NCI-H2029 (cell line): ENCODE data around the gene EFCAB3.
A peak's percentile ranks its signal among the peaks of the same experiment; 100 is the strongest.
"Not testable (repeated sequence)": the region's sequence is repeated elsewhere in the genome, so short reads cannot be mapped to it uniquely, and the experiment has no call there.

Source experiments
- DNase-seq: peaks from one replicate; lab custom pipeline; 2025; lab: John Stamatoyannopoulos, UW

EFCAB3 gene

DNA sequence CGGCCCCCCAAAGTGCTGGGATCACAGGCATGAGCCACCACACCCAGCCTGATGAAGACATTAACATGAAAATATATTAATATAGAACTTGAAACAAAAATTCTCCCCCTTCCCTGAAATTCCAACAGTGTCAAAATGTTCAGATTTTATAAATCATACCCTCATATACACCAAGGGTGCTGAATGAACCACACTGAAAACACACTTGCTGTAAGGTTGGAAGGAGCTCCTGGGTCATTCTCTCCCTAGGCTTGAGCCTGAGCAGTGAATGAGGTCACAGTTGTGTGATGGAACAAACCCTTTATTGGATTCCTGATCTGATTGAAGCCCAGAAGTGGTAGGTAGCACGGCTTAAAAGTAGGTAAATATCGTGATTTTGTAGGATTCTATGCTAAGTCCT is at the start of gene EFCAB3:
EFCAB3 (plus strand) TSS at position 301 of the 400 bp plus-strand sequence. CDS start 2,427 bp downstream, outside the sequence.
- DNase-seq, result no peak

DNA sequence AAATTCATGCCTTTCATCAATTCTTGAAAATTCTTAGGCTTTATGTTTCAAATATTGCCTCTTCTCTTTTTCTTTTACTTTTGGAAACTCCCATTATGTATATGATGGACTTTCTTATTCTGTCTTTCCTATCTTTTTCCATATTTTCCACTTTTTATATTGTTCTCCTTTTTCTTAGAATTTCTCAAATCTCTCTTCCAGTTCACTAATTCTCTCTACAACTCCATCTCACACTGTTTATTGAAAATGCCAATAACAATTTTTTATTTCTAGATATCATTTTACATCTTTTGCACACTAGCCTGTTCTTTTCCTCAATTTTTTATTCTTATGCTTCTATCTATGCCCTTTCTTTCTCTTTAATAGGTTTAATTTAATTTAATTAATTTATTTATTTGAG is 43.8 kb upstream of the EFCAB3 start:
- no peak for DNase-seq

DNA sequence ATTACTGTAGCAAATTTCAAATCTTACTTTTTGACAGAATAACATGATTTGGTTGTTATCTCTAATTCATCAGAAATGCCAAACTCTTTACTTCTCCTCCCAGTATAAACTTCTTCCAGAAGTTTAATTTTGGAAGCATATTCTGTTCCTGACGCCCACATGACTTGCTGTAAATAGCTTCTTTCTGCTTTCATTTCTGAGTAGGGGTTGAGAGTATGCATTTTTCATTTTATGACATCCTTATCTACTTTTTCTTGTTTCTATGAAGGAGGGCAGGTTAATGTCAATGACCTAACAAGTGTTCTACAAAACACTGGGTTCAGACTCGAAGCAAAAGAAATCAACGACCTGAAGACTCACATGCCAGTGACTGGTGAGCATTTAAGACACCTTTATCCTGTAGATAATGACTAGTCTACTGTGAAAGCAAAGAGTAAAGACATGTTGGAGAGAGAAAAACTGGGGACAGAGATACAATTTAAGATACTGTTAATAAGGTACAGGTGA is 36.5 kb upstream of the EFCAB3 start:
- no peak for DNase-seq

DNA sequence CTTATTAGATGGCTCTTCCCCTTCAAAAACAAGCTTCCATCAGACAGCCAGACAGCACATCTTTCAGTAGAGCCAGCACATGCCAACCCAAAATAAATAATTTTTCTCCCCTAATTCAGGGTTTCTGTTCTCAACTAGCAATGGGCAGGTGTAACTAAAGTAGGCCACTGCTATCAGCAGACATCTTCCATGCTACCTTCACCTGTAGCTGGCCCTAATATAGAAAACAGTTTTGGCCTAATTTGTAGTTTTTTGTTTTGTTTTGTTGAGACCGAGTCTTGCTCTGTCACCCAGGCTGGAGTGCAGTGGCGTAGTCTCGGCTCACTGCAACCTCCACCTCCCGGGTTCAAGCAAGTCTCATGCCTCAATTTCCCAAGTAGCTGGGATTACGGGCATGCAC is 29.2 kb upstream of the EFCAB3 start:
- no peak for DNase-seq

DNA sequence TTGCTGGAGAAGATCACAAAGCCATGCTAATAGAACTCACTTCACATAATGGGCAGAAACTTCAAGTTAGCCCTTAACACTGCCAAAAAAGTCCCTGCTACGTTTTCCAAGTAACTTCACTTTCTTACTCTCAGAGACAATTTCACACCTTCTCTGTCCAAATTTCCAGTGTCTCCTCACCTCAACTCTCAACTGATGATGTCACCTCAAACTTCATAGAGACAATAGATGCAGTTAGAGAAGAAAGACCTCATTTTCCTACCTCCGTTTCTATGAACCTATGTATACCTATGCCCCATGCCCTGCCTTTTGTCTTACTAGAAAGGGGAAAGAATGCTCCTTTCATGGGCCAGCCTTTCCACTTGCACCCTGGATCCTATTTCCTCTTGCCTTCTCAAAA is 14.2 kb upstream of the EFCAB3 start:
- no peak for DNase-seq

DNA sequence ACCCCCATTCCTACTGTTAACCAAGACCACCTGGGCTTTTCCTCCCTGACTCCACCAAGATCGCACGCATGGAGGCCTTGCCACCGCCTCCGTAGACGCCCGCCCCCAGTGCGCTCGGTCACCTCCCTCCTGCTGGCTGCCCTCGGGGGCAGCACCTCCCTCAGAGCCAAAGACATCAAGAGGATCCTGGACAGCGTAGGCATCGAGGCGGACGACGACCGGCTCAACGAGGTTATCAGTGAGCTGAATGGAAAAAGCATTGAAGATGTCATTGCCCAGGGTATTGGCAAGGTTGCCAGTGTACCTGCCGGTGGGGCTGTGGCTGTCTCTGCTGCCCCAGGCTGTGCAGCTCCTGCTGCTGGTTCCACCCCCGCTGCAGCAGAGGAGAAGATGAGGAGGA is 1.2 kb downstream of the EFCAB3 start:
- DNase-seq, result no peak

DNA sequence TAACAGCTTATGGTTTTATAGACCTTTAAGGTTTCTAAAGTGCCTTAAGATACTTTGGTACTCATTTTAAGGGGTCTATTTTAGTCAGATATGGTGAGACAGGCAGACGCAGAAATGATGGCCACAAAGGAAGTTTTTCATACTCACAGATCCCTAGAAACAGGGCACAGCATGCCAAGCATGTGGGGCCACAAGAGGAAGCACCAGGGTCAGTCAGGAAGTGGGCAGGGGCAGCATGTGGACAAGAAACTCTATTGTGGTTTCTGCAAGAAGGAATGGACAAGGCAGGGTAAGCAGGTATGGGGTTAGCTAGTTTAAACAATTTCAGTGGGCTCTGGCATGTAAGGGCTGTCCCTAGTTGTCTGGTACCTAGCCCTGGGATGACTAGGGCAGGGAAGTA is 8.5 kb downstream of the EFCAB3 start:
- no peak for DNase-seq

DNA sequence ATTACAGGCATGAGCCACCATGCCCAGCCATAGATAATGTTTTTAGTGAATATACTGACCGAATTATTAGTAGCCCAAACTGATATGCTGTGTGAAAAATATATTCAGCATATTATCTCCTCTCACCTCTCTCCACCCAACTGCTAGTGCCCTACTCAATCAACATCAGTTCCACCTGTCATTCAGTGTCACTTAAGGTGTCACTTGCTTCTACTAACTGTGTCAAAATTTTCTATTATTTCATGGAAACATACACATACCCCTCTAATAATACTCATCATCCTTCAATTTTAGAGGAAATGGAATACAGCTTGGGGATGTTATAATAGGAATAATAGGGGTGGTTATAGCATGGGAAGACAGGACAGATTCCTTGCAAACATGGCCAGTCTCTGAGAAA is 12.6 kb downstream of the EFCAB3 start:
- no peak for DNase-seq

DNA sequence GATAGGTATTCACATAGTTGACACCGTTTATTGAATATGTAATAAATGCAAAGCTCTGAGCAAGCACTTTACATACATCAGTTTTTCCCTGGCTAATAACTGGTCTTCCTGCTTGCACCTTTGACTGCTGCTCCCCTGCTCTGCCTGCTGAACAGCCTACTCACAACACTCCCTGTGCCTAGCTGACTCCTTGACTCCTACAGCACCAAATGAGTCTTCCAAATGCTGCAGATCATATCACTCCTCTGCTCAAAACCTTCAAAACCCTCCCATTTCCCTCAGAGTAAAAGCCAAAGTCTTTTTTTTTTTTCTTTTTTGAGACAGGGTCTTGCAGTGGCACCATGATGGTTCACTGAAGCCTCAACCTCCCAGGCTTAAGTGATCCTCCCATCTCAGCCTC is 18.5 kb downstream of the EFCAB3 start:
- no peak for DNase-seq

DNA sequence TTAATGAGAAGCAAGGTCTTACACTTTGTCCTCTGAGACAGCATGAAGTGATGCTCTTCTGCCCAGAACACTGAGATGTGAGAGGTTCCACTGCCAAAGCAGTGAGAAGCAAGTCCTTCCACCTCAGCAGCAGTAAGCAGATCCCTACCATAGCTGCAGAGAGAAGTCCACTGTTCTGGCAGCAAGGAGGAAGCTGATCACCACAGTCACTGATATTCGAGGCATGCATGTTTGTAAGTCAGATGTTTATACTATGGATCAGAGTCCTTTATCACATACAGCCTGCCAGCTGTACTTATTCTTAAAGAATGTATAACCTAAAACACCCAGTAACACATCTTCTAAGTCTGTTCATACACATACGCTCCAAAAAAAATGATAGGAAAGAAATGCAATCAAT is 25.1 kb downstream of the EFCAB3 start:
- DNase-seq, result no peak

DNA sequence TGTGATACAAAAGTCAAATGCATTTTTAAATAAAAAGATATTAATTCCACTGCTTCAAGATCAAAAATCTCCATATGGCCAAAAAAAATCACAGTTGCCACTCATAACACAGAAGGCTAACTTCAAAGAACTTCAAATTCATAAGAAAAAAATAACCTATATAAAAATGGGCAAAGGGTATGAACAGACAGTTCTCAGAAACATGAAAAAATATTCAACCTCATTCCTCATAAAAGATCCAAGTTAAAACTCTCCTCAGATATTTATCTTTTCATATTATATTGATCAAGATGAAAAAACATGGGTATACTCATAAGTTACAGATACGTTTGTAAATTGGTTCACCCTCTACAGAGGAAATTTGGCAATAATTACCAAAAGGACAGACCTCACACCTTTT is 32.7 kb downstream of the EFCAB3 start:
- not testable (repeated sequence) for DNase-seq

DNA sequence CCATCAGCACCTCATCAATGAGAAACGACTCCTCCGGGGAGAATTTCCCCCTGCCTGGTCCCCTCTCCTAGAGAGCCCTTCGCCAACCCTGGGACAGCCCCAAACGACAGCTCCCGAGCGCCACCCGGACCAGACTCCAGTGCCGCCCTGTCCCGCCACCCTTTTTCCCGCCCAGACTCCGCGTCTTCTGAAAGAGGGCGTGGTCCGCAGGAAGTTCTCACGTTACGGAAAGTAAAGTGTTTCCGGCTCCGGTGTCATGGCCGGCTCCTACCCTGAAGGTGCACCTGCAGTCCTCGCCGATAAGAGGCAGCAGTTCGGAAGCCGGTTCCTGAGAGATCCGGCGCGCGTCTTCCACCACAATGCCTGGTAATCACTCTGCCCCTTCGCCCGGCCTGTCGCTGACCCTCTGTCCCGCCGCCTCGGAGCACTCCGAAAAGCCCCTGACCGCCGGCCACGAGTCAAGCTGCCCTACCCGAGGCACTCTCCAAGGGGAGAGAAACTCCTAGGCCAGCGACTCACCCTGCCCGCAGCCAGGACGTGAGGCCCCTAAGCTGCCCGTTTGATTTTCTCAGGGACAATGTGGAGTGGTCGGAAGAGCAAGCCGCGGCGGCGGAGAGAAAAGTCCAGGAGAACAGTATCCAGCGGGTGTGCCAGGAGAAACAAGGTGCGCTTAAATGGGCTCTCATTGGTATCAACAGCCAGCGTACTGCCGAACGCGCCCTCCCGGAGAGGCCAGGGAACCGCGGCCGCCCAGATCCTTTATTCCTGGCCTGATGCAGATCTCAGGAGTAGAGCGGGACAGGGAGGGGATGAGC is 43.5 kb downstream of the EFCAB3 start, which contains the start of gene METTL2A:
METTL2A (plus strand) TSS at position 251 of the 815 bp plus-strand sequence; CDS start at position 257, 6 bp downstream.
- DNase-seq, result peak; percentile 85

DNA sequence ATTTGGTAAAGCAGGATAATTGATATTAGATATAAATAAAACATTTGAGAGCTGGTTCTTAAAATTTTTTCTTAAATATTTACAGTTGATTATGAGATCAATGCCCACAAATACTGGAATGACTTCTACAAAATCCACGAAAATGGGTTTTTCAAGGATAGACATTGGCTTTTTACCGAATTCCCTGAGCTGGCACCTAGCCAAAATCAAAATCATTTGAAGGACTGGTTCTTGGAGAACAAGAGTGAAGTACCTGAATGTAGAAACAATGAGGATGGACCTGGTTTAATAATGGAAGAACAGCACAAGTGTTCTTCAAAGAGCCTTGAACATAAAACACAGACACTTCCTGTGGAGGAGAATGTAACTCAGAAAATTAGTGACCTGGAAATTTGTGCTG is 45.9 kb downstream of the EFCAB3 start:
- DNase-seq, result not testable (repeated sequence)

DNA sequence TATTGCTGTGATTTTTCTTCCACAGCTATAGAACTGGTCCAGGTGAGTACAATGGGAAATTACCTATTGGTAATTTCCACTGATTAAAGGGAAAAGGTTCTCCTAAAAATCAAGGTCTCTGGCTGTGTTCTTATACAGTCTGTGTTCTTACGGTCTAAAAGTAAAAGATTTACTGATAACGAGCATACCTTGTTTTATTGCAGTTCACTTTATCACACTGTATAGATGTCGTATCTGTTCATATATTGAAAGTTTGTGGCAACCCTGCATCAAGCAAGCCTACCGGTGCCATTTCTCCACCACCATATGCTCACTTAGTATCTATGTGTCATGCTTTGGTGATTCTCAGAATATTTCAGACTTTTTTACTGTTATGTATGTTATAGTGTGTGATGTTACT is 54.9 kb downstream of the EFCAB3 start:
- DNase-seq, result not testable (repeated sequence)

DNA sequence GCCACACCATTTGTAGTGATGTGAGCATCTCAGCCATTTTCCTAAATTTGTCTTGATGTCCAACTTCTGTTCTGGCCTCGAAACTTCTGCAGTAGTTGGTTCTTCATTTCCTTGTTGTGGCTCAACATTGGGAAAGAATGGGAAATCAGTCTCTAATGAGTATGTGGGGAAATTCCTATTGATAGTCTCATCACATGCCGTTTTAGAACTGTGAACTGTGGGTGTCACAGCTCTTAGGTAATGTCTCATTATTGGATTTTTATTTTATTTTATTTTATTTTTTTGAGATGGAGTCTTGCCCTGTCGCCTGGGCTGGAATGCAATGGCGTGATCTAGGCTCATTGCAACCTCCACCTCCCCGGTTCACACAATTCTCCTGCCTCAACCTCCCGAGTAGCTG is 60.8 kb downstream of the EFCAB3 start:
- DNase-seq, result not testable (repeated sequence)

DNA sequence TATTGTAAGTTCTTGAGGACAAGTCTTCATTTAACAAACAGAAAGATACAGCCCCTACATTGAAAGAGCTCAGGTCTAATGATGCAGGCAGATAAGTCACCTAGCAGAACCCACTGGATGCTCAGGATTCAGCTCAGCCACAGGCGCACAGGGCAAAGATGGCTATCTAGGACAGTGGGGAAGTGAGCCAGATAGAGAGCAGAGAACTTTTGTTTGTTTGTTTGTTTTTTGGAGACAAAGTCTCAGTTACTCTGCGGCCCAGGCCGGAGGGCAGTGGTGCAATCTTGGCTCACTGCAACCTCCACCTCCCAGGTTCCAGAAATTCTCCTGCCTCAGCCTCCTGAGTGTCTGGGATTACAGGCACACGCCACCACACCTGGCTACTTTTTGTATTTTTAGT is 63.7 kb downstream of the EFCAB3 start:
- DNase-seq, result no peak

DNA sequence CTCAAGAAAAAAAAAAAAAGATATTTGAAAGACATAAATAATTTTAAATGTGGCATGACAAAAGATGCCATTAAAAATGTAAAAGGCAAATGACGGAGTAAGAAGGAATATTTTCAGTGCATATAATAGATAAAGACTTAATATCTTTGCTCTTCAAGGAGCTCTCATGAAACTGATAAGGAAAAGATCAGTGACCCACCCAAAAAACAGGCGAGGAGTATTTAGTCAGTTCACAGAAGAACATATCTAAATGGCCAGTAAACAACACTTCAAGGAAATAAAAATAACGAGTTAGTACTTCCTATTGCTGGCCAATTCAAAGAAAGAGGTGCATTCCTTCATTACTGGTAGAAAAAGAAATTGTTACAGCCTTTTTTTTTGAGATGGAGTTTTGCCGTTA is 65.4 kb downstream of the EFCAB3 start:
- DNase-seq, result not testable (repeated sequence)

DNA sequence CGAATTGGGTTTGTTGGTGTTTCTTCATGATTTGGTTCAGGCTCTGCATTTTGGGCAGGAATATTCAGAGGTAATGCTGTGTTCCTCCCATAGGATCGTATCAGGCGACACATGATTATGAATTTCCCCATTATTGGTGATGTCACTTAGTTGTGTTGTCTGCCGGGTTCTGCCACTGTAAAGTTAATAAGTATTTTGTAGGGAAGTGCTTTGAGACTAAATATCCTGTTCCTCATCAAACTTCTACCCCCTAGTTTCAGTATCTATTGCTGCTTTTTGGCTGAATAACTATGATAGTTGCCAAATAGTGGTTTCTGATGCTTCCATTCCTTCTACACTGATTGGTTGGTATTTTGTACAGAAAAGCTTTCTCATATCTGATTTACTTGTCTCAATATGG is 71.8 kb downstream of the EFCAB3 start:
- not testable (repeated sequence) for DNase-seq

DNA sequence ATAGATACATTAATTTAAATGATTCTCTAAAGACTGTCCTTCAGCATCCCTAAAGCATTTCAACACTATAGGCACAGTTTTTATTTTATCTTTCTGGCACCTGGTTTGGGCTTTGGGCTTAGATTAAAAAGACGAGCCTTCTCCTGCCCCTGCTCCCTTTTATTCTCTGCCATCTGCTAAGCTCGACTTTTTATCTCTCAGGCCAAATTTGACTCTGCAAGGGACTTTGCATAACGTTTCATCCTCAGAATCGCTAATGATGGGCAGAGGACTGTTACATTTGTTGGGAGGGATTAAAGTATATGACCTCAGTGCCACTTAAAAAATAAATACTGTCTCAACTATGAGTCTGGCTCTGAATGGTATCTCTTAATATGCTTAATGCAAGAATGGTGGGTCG is 72.7 kb downstream of the EFCAB3 start:
- DNase-seq, result not testable (repeated sequence)

DNA sequence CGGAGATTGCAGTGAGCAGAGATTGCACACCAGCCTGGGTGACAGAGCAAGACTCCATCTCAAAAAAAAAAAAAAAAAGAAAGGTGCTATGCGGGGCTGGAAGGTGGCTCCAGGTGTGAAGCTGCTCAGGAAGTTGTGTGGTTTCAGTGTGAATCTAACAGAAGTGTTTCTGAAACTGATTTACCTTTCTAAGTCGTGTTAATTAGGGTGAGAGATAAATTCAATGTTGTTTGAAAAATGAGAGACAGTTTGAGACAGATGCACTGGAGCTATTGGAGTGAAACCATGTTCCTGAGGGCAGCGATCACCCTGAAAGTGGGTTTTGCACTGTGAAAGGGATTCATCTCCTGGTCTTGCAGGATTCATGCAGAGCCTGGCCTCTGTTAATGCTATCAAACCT is 73.3 kb downstream of the EFCAB3 start:
- not testable (repeated sequence) for DNase-seq

DNA sequence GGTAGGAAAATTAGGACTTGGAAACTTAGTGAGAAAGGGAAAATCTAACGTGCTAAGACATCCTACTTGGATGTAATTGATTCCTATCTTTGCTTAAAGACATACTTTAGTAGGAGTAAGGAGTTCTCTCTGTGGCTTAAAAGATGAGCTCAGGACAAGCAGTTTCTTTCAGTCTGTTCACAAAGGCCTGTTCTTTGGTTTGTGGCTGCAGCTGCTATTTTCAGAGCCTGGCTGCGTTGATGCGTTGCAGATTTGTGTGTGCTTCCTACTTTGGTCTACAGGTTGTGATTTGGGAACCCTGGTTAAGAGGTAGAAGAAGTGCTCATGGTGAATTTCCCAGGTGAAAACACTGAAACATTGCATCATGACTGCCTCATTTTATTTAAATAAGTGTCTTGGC is 73.8 kb downstream of the EFCAB3 start:
- DNase-seq, result not testable (repeated sequence)

DNA sequence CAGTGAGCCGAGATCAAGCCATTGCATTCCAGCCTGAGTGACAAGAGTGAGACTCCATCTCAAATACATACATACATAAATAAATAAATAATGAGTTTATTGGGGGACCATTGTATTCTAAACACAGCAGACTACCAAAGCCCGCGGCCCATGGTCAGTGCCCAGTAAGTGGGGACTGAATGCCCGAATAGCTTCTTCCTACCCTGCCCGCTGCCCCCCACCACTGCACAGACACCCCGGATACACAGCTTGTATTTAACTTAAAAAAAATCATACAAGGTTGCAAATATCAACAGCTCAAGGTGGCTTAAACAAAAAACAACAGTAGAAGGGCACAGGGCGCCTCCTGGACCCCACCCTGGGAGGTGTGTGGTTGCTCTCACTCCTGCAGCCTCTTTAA is 75.7 kb downstream of the EFCAB3 start:
- no peak for DNase-seq

DNA sequence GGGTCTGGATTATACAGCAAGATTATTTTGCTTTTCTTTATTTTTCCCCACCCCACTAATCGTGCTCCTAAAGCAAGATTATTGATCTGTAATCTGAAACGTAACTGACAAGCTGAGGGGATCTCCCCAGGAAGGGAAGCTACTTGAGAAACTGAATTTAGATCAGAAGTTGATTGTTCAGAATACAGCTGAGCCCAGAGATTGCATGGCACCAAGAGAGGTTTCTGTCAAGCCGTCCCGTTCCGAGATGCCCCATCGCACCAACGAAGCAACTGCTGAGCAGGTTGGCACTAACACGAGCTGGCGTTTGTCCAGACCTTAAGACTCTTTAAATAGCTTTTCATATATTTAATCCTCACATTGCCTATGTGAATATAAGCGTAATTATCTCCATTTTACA is 78.1 kb downstream of the EFCAB3 start:
- DNase-seq, result not testable (repeated sequence)

DNA sequence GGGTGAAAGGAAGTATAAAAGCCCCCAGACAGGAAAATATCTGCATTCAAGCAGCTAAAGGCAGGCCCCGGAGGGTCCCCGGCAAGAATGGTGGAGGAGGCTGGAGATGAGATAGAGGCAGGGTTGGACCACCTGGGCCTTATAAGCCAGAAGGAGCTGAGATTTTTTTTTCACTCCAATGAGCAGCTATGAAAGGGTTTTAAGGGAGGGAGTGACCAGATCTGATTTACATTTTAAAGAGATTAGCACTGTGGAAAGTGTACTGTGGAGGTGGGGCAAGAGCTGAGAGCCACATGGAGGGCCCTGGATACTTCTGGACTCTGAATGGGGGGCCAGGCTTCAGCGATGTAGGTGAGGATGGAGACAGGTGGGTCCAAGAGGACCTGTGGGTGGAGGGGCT is 84.1 kb downstream of the EFCAB3 start:
- DNase-seq, result not testable (repeated sequence)
